BJ (cell line): ENCODE measurements around the gene EYA4. TPM values are rescaled to one million over a fixed set of nuclear protein-coding genes. Genes with fewer than 3 reads are reported as not detected.

Experiments used
- CTCF ChIA-PET: fragments of 350-600 bp; formaldehyde crosslinking; extraction: SDS; loops from one replicate; lab custom pipeline; 2021; ENCODE audit warnings: antibody characterized with exemption, inconsistent platforms; lab: Yijun Ruan, JAX
- POLR2A ChIA-PET: fragments of 300-600 bp; sonication (Branson Sonifier 250); formaldehyde crosslinking; extraction: SDS; loops from one replicate; lab custom pipeline; 2021; ENCODE audit warnings: antibody characterized with exemption; lab: Charles Lee
- DNase-seq: peaks from one replicate; pipeline ENCODE4 v3.0.0-alpha.2; 2011; ENCODE audit warnings: low read depth
- H3K27me3 ChIP-seq: 2 replicates; pipeline ENCODE4 v1.6.0; 2011; ENCODE audit warnings: low read length; ENCODE audit not compliant: control insufficient read depth, insufficient read depth
- H3K36me3 ChIP-seq: 2 replicates; pipeline ENCODE4 v1.5.1; 2011; ENCODE audit warnings: low read length; ENCODE audit not compliant: control insufficient read depth, insufficient read depth
- H3K4me3 ChIP-seq: 2 replicates; pipeline ENCODE4 v1.5.1; 2011; ENCODE audit warnings: low read depth, mild to moderate bottlenecking, control low read depth, low read length
- CTCF ChIP-seq: IDR thresholded peaks from 2 replicates; pipeline ENCODE4 v1.5.1; 2011; ENCODE audit warnings: low read depth, mild to moderate bottlenecking, control low read depth, inconsistent platforms, low read length, moderate library complexity; ENCODE audit not compliant: insufficient read depth
- polyA plus RNA-seq: library from polyadenylated mRNA; depleted of rRNA; stranded (reverse); fragments of >200 nt; gene quantifications from 2 replicates; pipeline ENCODE4 v1.2.3, GENCODE V29; 2011

The EYA4 gene
- polyA plus RNA-seq, 1 experiment, result 0.32 TPM

DNA sequence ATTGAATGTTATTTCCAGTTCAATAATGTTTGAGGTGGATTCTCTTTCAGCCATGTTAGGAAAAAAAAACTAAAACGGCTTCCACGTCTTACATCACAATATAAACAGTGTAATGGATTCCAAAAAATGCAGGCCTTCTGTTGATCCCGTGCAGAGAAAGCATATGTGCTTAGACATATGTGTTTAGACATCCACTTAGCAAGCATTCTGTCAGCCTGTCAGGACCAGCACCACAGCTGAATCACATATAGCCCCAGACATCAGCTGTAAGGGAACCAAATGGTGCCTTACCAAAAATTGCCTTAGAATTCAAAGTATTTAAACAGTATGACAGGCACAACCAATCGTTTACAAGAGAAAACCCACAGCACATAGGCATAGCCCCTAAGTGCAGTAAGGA lies 304.9 kb downstream of the EYA4 start:
- POLR2A ChIA-PET, result no interaction called here
- H3K27me3 ChIP-seq, result no peaks in the 10 kb centered on the region
- no peak for DNase-seq
- no peaks in the 10 kb centered on the region for H3K36me3 ChIP-seq
- TF ChIP-seq CTCF, result no peak
- no peak overlapping the region for H3K4me3 ChIP-seq
- CTCF ChIA-PET, result interaction anchor here (0.7 to 3.1 kb wide), 3 partner anchors 14 to 1495 kb away, joined by 3 to 7 read pairs (median 3); no protein-coding TSS in a partner anchor

GRCh38 chr6:133547136-133547535 lies 306.0 kb downstream of the EYA4 start:
- POLR2A ChIA-PET, result no interaction called here
- CTCF ChIA-PET, result interaction anchor here (0.7 to 3.1 kb wide), 3 partner anchors 14 to 585 kb away, joined by 3 to 7 read pairs (median 3); no protein-coding TSS in a partner anchor
- DNase-seq, result no peak
- no peak for TF ChIP-seq CTCF
- no peak overlapping the region for H3K4me3 ChIP-seq
- no peaks in the 10 kb centered on the region for H3K36me3 ChIP-seq
- no peaks in the 10 kb centered on the region for H3K27me3 ChIP-seq

DNA sequence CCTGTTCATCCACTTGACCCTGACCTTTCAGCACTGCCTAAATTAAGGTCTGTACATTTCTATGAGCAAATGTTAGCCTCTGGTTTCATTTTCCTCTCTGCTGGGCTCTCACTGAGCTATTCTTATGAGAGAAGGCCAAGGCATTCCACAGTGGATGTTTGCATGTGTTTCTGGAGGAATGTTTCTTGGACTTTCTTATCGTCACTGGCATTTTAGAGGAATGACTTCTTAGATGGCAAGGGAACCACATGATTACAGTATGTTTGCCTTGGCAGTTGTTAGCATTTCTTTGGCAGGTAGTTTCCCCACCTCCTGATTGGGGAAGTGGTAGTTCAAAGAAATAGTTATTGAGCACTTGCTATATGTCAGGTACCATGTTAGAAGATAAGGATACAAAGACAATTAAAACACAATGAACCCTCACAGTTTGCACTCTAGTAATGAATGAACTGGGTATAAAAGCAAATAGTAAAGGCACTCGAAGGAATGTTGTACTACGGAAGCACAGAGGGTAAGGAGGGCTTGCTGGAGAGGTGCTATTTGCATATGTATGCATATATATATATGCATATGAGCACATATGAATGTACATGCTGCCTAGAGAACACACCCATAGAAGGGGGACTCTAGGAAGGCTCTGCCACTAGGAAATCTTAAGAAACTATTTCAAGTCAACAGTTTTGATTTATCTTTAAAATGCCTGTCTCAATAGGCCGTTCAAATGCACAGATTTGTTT lies 307.4 kb downstream of the EYA4 start:
- ChIA-PET POLR2A (no interaction called here), CTCF (interaction anchor here (0.9 kb wide), 1 partner anchor 362 kb away, joined by 3 read pairs; no protein-coding TSS in a partner anchor)

DNA sequence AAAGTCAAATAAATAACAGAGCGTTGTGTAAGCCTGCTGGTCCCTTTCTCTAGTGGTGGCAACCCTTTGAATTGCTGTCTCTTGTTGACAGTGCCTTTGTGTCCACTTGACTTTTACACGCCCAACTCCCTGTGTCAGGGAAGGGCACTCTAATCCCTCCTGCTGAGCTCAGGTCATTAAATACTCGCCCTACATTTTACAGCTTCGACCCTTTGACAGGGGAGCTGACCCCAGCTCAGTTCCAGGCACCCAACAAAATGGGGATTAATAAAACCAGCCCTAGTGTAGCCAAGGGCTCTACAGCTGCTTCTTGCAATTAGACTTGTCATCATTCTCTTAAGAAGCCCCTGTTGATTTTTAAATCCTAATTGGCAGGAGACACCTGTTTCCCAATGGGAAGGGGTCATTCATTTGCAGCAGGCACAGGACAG lies 308.2 kb downstream of the EYA4 start:
- ChIA-PET POLR2A (no interaction called here), CTCF (interaction anchor here (0.6 to 0.8 kb wide), 2 partner anchors 20 to 367 kb away, joined by 3 read pairs; no protein-coding TSS in a partner anchor)
- H3K4me3 ChIP-seq, result no peak overlapping the region
- H3K36me3 ChIP-seq, result no peaks in the 10 kb centered on the region
- no peak for DNase-seq
- TF ChIP-seq CTCF, result no peak
- no peaks in the 10 kb centered on the region for H3K27me3 ChIP-seq

More for the DNA sequence above, 307.4 kb downstream of the EYA4 start:
- Histone ChIP-seq H3K27me3 (no peaks in the 10 kb centered on the region), H3K36me3 (no peaks in the 10 kb centered on the region), H3K4me3 (no peak overlapping the region)
- DNase-seq, result peak; percentile 16
- no peak for TF ChIP-seq CTCF

DNA sequence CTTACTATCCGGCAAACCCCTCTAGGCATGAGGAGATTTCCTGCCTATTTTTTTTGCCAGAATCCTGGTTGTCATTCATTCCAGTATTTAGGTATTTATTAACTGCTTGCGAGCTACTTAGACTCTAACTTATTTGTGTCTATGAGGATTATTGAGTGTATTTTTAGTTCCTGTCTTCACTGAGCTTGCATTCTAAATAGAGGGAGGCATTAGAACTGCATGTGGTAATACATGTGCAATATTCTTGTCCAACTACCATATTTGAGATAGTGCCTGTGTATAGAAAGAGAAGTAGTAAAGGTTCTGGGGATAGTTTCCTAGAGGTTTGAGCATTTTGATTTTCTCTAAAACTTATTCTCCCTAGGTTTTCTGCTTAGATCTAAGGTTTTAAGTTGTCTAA lies 308.9 kb downstream of the EYA4 start:
- no peak for TF ChIP-seq CTCF
- H3K27me3 ChIP-seq, result no peaks in the 10 kb centered on the region
- DNase-seq, result no peak
- ChIA-PET POLR2A (no interaction called here), CTCF (interaction anchor here (0.6 to 0.8 kb wide), 2 partner anchors 20 to 367 kb away, joined by 3 read pairs; no protein-coding TSS in a partner anchor)
- H3K4me3 ChIP-seq, result no peak overlapping the region
- no peaks in the 10 kb centered on the region for H3K36me3 ChIP-seq
